ENCODE measurements around the gene USP1.

USP1 gene

DNA sequence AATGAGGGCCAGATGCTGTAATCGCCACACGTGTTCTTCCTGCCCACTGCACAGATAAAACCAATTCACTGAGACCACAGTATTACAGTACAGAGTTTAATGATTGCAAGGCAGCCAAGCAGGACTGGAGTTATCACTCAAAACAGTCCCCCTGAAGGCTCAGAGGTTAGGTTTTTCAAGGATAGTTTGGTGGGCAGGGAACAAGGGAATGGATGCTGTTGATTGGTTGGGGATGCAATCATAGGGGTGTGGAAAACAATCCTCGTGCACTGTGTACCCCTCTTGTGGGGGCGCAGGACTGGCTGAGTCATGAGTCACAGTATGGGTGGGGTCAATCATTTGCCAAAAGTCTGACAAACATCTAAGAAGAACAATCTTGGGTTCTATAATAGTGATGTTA, 12.4 kb upstream of the USP1 start:
- no peak overlapping the region for H3K27ac ChIP-seq
- DNase-seq (ENCODE audit: low read depth, low spot score) = no peak

DNA sequence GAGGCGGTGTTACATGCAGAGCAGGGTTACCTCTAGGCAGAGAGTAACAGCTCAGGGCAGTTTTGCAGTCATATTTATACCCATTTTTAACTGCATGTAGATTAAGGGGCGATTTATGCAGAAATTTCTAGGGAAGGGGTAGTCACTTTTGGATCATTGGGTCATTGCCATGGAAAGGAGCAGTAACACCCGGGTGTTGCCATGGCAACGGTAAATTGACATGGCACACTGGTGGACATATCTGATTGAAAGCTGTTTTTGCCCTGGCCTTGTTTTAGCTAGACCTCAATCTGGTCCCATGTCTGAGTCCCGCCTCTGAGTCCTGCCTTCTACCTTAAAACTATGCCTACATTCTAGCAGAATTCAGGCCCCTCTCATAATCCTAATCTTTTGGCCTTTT, 11.8 kb upstream of the USP1 start:
- DNase-seq (ENCODE audit: low read depth, low spot score) = no peak

GRCh38 chr1:62426237-62426636, 10.6 kb upstream of the USP1 start:
- no peak overlapping the region for H3K27ac ChIP-seq
- no peak for DNase-seq (ENCODE audit: low read depth, low spot score)

More for the DNA sequence above, 11.8 kb upstream of the USP1 start:
- no peak overlapping the region for H3K27ac ChIP-seq

GRCh38 chr1:62426794-62427193, 10.1 kb upstream of the USP1 start:
- H3K27ac ChIP-seq = no peak overlapping the region
- no peak for DNase-seq (ENCODE audit: low read depth, low spot score)

- H3K27ac ChIP-seq = no peak overlapping the region
- no peak for DNase-seq (ENCODE audit: low read depth, low spot score)
Observed at GRCh38 chr1:62428351-62428750, 8.5 kb upstream of the USP1 start.

- no peak for DNase-seq (ENCODE audit: low read depth, low spot score)
Observed at GRCh38 chr1:62429581-62429980, 7.3 kb upstream of the USP1 start.

DNA sequence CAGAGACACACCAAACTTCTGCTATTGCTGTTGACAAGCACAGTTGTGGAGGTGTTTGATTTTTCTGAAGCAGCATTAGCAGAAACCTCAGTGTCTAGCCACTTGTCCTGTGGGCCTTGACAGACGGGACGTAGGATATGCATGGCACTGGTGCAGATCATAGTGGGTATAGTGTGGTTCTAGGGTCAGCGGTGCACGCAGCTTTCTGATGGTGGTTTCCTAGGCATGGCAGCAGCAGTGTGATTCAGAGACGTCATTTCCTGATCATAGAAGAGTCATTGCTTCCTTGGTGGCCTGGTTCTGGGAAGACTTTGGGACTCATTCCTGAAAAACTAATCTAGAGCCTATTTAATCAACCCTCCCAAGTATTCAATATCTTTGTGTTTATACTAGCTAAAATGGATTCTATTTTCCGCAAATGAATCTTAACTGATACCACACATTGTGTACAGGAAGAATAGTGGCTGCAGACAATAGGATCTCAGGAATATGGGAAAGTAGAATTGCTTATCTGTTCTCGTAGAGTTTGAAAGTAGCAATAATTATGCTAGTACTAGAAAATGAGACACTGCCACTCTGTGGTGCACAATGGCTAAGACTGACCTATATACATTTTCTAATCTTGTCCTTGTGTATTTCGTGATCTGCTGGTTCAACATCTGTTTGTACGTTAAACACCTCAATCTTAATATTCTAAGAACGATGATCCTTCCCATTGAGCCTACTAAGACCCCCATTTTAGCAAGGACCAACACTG, 2.8 kb upstream of the USP1 start:
- DNase-seq (ENCODE audit: low read depth, low spot score) = no peak
- no peak overlapping the region for H3K27ac ChIP-seq

More at GRCh38 chr1:62429581-62429980, 7.3 kb upstream of the USP1 start:
- no peak overlapping the region for H3K27ac ChIP-seq

GRCh38 chr1:62434618-62435001, 2.2 kb upstream of the USP1 start:
- no peak overlapping the region for H3K27ac ChIP-seq
- DNase-seq (ENCODE audit: low read depth, low spot score) = no peak

DNA sequence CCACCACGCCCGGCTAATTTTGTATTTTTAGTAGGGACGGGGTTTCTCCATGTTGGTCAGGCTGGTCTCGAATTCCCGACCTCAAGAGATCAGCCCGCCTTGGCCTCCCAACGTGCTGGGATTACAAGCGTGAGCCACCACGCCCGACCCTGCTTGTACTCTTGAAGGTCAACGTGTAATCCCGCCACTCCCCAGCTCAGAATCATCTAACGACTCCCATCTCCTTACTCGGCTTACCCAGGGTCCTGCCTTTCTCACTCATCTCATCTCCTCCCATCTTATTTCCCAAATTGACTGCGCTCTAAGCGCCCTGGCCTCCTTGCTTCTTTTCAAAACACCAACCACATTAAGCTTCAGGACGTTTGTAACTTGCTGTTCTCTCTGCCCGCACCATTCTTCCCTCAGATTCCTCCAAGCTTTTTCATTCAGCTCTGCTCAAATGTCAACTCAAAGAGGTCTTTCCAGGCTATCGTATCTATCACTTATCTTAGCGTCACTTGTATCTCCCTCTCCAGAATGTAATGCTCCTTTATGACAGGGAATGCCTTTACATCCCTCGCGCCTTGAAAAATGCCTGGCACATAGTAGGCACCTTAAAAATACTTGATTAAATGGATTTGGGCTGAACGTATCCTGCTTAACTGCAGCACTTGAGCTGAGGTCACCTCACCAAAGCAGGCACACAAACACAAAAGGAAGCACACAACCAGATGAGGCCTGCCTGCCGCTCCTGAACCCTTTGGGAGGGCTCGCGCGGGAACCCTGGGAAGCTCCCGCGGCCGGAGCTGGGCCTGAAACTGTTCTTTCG, 1.4 kb upstream of the USP1 start:
- DNase-seq (ENCODE audit: low read depth, low spot score) = peak; percentile 1
- H3K27ac ChIP-seq = peak overlapping the region; percentile 98

GRCh38 chr1:62436039-62436465, 797 bp upstream of the USP1 start:
- no peak for DNase-seq (ENCODE audit: low read depth, low spot score)
- peak overlapping the region; percentile 98 for H3K27ac ChIP-seq

DNA sequence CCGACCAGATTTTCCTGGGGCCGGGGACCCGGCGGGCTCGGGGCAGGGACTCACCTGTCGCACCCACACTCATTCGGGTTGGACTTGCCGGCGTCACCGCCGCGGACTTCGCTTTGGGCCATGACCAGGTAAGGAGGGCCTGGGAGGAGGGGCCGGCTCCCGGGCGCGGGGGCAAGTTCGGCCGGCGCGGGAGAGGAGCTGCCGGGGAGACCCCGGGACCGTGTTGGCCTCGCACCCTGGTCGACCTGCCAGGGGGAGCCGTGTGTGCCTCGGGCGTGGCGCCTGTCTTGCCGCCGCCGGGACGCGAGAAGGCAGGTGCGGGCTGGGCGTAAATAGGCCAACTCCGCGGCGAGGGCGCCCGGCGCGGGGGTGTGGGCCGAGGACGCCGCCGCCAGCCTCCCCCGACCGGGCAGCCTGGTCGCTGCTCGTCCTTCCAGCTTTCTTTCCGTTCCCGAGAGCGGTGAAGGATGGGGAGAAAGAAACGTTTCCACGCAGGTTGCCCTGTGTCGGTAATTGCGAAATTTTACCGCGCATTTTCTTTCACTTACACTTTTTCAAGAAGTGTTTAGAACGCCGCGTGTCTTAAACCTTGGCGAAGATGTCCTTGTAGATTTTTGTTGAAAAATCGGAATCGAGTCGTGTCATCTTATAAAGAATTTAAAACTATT, 558 bp downstream of the USP1 start:
- DNase-seq (ENCODE audit: low read depth, low spot score) = no peak
- H3K27ac ChIP-seq = peak overlapping the region; percentile 98

DNA sequence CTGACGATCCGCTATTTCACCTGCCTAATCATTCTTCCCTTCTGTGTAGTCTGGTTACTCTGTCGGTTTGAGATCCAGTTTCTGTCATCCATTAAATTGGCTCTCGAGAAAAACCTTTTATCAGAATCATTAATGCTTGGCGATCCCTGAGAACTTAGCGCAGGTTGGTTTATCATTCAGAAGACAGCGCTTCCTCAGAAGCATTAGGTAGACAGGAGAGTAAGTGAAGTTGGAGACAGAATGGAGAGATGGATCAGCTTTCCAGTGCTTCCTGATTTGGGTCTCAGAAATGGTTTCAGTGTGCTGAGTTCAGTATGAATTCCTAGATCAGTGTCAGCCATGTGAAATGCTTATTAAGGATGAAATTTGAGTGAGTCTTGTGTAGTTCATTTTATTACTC, 1.3 kb downstream of the USP1 start:
- no peak for DNase-seq (ENCODE audit: low read depth, low spot score)
- H3K27ac ChIP-seq = no peak overlapping the region

GRCh38 chr1:62439652-62440371, 3.0 kb downstream of the USP1 start:
- H3K27ac ChIP-seq = no peak overlapping the region
- DNase-seq (ENCODE audit: low read depth, low spot score) = no peak

DNA sequence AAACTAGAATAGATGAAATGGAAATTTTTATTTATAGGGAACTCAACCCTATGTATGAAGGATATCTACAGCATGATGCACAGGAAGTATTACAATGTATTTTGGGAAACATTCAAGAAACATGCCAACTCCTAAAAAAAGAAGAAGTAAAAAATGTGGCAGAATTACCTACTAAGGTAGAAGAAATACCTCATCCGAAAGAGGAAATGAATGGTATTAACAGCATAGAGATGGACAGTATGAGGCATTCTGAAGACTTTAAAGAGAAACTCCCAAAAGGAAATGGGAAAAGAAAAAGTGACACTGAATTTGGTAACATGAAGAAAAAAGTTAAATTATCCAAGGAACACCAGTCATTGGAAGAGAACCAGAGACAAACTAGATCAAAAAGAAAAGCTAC, 7.9 kb downstream of the USP1 start:
- no peak overlapping the region for H3K27ac ChIP-seq
- DNase-seq (ENCODE audit: low read depth, low spot score) = no peak

- DNase-seq (ENCODE audit: low read depth, low spot score) = no peak
- no peak overlapping the region for H3K27ac ChIP-seq
Observed at GRCh38 chr1:62448221-62448933, 11.5 kb downstream of the USP1 start.

DNA sequence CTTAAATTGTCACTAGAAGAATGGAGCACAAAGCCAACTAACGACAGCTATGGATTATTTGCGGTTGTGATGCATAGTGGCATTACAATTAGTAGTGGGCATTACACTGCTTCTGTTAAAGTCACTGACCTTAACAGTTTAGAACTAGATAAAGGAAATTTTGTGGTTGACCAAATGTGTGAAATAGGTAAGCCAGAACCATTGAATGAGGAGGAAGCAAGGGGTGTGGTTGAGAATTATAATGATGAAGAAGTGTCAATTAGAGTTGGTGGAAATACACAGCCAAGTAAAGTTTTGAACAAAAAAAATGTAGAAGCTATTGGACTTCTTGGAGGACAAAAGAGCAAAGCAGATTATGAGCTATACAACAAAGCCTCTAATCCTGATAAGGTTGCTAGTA, 13.5 kb downstream of the USP1 start:
- no peak overlapping the region for H3K27ac ChIP-seq
- DNase-seq (ENCODE audit: low read depth, low spot score) = no peak

- DNase-seq (ENCODE audit: low read depth, low spot score) = no peak
- no peak overlapping the region for H3K27ac ChIP-seq
Observed at GRCh38 chr1:62452951-62453350, 16.1 kb downstream of the USP1 start.

DNA sequence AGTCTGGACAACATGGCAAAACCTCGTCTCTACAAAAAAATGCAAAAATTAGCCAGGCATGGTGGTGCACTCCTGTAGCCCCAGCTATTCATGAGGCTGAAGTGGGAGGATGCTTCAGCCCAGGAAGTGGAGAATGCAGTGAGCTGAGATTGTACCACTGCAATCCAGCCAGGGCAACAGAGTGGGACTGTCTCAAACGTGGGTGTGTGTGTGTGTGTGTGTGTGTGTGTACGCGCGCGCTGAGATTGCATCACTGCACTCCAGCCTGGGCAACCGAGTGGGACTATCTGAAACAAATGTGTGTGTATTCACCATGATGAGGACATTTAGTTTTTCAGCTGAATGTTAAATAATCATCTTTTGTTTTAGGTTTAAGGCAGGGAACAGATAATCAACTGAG, 21.1 kb downstream of the USP1 start:
- H3K27ac ChIP-seq = no peak overlapping the region
- no peak for DNase-seq (ENCODE audit: low read depth, low spot score)

GRCh38 chr1:62462370-62462769, 25.5 kb downstream of the USP1 start:
- H3K27ac ChIP-seq = no peak overlapping the region
- DNase-seq (ENCODE audit: low read depth, low spot score) = no peak

GRCh38 chr1:62467092-62467491, 30.2 kb downstream of the USP1 start:
- DNase-seq (ENCODE audit: low read depth, low spot score) = no peak
- H3K27ac ChIP-seq = no peak overlapping the region

Data from epithelial cell of prostate (primary cell).